ENCODE data around the gene ANXA5. TPM values are rescaled to one million over a fixed set of nuclear protein-coding genes. Genes with fewer than 3 reads are reported as not detected.

Gene ANXA5
- total RNA-seq, 2 experiments from 2014 or later: 28.9 to 40.1 TPM

DNA sequence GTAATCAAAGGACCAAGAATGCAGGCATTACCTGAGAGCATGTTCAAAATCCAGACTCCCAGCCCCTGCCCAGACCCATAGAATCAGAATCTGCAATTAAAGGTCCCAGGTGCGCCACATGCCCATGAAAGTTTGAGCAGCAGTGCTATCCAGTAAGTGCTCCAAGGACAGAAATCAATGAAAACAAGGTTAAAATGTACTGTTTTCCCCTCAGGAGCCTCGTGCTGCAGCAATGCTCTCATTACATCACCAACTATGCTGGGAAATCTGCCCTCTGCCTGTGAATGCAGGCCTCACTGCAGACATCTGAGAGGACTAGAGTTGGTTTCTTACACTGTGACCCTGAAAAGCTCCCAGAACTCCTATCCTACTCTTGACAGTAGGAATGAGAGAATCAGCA lies 21.1 kb downstream of the ANXA5 start:
- ChIA-PET POLR2A (interaction anchor here (1.4 kb wide), 1 partner anchor 10 kb away, joined by 5 read pairs; no protein-coding TSS in a partner anchor), CTCF (ENCODE audit: unreplicated experiment) (no interaction called here)
- Histone ChIP-seq H3K9me2 (ENCODE audit: insufficient read depth, low read length) (no peaks in the 10 kb centered on the region), H3K36me3 (ENCODE audit: insufficient read depth, low read length) (peaks cover 7% of the 10 kb centered on the region; the same call in 1 of the 2 replicates), H3K4me1 (ENCODE audit: insufficient read depth, low read length, poor library complexity, severe bottlenecking) (no peaks in the 10 kb centered on the region), H3K4me2 (ENCODE audit: low read length) (no peak overlapping the region), H3K27ac (ENCODE audit: low read depth, low read length, poor library complexity, severe bottlenecking) (no peak overlapping the region), H3K9me3 (ENCODE audit: low read length) (no peaks in the 10 kb centered on the region), H4K20me1 (ENCODE audit: insufficient read depth, low read length) (no peaks in the 10 kb centered on the region), H3K79me2 (ENCODE audit: insufficient read depth, low read depth, low read length) (no peaks in the 10 kb centered on the region), H3K4me3 (ENCODE audit: low read depth, low read length, poor library complexity, severe bottlenecking) (no peak overlapping the region), H2AFZ (ENCODE audit: low read length) (no peak overlapping the region)
- TF ChIP-seq, protein P1, sequence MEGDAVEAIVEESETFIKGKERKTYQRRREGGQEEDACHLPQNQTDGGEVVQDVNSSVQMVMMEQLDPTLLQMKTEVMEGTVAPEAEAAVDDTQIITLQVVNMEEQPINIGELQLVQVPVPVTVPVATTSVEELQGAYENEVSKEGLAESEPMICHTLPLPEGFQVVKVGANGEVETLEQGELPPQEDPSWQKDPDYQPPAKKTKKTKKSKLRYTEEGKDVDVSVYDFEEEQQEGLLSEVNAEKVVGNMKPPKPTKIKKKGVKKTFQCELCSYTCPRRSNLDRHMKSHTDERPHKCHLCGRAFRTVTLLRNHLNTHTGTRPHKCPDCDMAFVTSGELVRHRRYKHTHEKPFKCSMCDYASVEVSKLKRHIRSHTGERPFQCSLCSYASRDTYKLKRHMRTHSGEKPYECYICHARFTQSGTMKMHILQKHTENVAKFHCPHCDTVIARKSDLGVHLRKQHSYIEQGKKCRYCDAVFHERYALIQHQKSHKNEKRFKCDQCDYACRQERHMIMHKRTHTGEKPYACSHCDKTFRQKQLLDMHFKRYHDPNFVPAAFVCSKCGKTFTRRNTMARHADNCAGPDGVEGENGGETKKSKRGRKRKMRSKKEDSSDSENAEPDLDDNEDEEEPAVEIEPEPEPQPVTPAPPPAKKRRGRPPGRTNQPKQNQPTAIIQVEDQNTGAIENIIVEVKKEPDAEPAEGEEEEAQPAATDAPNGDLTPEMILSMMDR (conservative IDR thresholded peaks at IDR 0.05; ENCODE audit: low read length): no peak
- no peak for TF ChIP-seq EZH2phosphoT487 (IDR thresholded peaks at IDR 0.05; ENCODE audit: borderline replicate concordance, low read depth, low read length)
- BruUV-seq (replicated peaks): no TSS peak
- DNase-seq (ENCODE audit: low spot score): no peak
- intact Hi-C loops (cut with micrococcal nuclease; ENCODE audit: unreplicated experiment): no loop called here

DNA sequence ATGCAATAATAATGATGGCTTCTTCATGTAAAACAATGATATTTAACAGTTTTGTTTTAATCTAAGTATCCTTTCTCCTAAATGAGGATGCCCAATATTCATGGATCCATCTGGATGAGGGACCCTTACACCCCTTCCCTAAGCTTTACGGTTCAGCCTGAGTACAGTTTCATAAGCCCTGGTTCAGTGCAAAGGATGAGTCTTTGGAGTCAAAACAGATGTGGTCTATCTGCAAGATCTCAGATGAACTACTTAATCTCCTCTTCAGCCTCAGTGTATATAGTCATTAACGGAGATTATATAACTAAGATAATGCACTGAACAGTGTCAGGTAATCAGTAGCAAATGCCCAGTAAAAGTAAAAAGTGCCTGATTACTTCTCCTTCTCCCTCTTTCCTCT lies 22.1 kb downstream of the ANXA5 start:
- H3K36me3 ChIP-seq (ENCODE audit: insufficient read depth, low read length): peaks cover 7% of the 10 kb centered on the region; the same call in 1 of the 2 replicates

DNA sequence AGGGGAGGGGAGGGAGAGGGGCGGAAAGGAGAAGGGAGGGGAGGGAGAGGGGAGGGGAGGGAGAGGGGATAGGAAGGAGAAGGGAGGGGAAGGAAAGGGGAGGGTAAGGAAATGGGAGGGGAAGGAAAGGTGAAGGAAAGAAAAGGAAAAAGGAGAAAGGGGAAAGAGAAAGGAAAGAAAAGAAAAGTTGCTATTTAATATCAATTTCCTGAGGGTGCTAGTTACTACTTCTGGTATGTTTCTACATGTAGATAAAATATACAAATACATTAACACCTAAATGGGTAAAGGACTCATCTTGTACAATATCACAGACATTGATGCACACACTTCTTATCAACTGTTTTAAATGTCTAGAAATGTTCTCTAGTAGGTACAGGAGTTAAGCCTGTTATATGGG lies 22.6 kb downstream of the ANXA5 start:
- H3K79me2 ChIP-seq (ENCODE audit: insufficient read depth, low read depth, low read length): no peaks in the 10 kb centered on the region
- no peak overlapping the region for H3K4me2 ChIP-seq (ENCODE audit: low read length)
- H3K36me3 ChIP-seq (ENCODE audit: insufficient read depth, low read length): peaks cover 8% of the 10 kb centered on the region; the same call in 1 of the 2 replicates
- no peak for DNase-seq (ENCODE audit: low spot score)
- H3K4me3 ChIP-seq (ENCODE audit: low read depth, low read length, poor library complexity, severe bottlenecking): no peak overlapping the region
- H2AFZ ChIP-seq (ENCODE audit: low read length): no peak overlapping the region
- intact Hi-C loops (cut with micrococcal nuclease; ENCODE audit: unreplicated experiment): no loop called here
- TF ChIP-seq EZH2phosphoT487 (IDR thresholded peaks at IDR 0.05; ENCODE audit: borderline replicate concordance, low read depth, low read length): no peak
- TF ChIP-seq, protein P1 (conservative IDR thresholded peaks at IDR 0.05; ENCODE audit: low read length): no peak
- BruUV-seq (replicated peaks): no TSS peak
- no peaks in the 10 kb centered on the region for H3K9me2 ChIP-seq (ENCODE audit: insufficient read depth, low read length)
- ChIA-PET CTCF (ENCODE audit: unreplicated experiment) (no interaction called here), POLR2A (no interaction called here)
- no peaks in the 10 kb centered on the region for H3K4me1 ChIP-seq (ENCODE audit: insufficient read depth, low read length, poor library complexity, severe bottlenecking)
- H4K20me1 ChIP-seq (ENCODE audit: insufficient read depth, low read length): no peaks in the 10 kb centered on the region
- no peaks in the 10 kb centered on the region for H3K9me3 ChIP-seq (ENCODE audit: low read length)
- no peak overlapping the region for H3K27ac ChIP-seq (ENCODE audit: low read depth, low read length, poor library complexity, severe bottlenecking)

More for the DNA sequence above, 22.1 kb downstream of the ANXA5 start:
- Histone ChIP-seq H3K4me1 (ENCODE audit: insufficient read depth, low read length, poor library complexity, severe bottlenecking) (no peaks in the 10 kb centered on the region), H3K4me3 (ENCODE audit: low read depth, low read length, poor library complexity, severe bottlenecking) (no peak overlapping the region), H3K27ac (ENCODE audit: low read depth, low read length, poor library complexity, severe bottlenecking) (no peak overlapping the region), H3K4me2 (ENCODE audit: low read length) (no peak overlapping the region), H3K9me2 (ENCODE audit: insufficient read depth, low read length) (no peaks in the 10 kb centered on the region), H3K79me2 (ENCODE audit: insufficient read depth, low read depth, low read length) (no peaks in the 10 kb centered on the region), H3K9me3 (ENCODE audit: low read length) (no peaks in the 10 kb centered on the region), H4K20me1 (ENCODE audit: insufficient read depth, low read length) (no peaks in the 10 kb centered on the region), H2AFZ (ENCODE audit: low read length) (no peak overlapping the region)
- TF ChIP-seq, protein P1 (conservative IDR thresholded peaks at IDR 0.05; ENCODE audit: low read length): no peak
- TF ChIP-seq EZH2phosphoT487 (IDR thresholded peaks at IDR 0.05; ENCODE audit: borderline replicate concordance, low read depth, low read length): no peak
- POLR2A ChIA-PET: no interaction called here
- intact Hi-C loops (cut with micrococcal nuclease; ENCODE audit: unreplicated experiment): no loop called here
- no peak for DNase-seq (ENCODE audit: low spot score)
- CTCF ChIA-PET (ENCODE audit: unreplicated experiment): no interaction called here
- BruUV-seq (replicated peaks): no TSS peak

Data from OCI-LY7 (cell line).